GM12892 (cell line): ENCODE results near the gene KRT6B.
"Not testable (repeated sequence)": the region's sequence is repeated elsewhere in the genome, so short reads cannot be mapped to it uniquely, and the experiment has no call there.

Experiments
- POLR2A ChIP-seq: IDR thresholded peaks from 2 replicates; pipeline ENCODE4 v1.6.1; 2011; ENCODE audit warnings: low read depth, low read length, control low read depth
- POLR2AphosphoS5 ChIP-seq: IDR thresholded peaks from 2 replicates; pipeline ENCODE4 v1.6.1; 2011; ENCODE audit warnings: low read depth, low read length, control low read depth
- TAF1 ChIP-seq: IDR thresholded peaks from 2 replicates; pipeline ENCODE4 v1.6.1; 2011; ENCODE audit warnings: low read depth, mild to moderate bottlenecking, control low read depth, low read length, borderline replicate concordance

DNA sequence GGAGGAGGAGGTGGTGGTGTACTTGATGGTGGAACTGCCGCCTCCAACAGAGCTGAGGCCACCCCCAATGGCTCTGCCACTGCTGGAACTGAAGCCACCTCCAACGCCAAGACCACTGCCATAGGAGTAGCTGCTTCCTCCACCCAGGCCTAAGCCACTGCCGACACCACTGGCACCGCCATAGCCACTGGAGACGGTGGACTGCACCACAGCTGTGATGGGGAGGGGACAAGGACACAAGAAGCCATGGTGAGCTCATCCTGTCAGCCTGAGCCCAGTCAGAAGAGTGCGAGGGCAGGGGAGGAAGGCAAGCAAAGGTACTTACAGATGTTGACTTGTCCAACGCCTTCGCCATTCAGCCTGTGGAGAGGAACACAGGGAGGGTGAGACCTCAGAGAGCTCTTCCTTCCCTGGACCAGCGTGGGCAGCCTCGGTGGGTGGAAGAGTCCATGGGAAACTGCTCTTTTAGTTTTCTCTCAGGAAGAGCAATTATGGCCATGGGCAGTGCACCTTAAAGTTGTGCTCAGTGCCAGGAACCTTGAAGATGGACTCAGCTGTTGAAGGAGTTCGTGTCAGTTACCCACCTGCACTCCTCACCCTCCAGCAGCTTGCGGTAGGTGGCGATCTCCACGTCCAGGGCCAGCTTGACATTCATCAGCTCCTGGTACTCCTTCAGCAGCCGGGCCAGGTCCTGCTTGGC is 35.9 kb upstream of the KRT6B start:
- TF ChIP-seq POLR2A, POLR2AphosphoS5, TAF1: not testable (repeated sequence)
